ENCODE data around the gene TSPAN14. TPM values are rescaled to one million over a fixed set of nuclear protein-coding genes. Genes with fewer than 3 reads are reported as not detected.

Gene TSPAN14
- total RNA-seq, 1 donor from 2014 or later = 31.3 TPM

DNA sequence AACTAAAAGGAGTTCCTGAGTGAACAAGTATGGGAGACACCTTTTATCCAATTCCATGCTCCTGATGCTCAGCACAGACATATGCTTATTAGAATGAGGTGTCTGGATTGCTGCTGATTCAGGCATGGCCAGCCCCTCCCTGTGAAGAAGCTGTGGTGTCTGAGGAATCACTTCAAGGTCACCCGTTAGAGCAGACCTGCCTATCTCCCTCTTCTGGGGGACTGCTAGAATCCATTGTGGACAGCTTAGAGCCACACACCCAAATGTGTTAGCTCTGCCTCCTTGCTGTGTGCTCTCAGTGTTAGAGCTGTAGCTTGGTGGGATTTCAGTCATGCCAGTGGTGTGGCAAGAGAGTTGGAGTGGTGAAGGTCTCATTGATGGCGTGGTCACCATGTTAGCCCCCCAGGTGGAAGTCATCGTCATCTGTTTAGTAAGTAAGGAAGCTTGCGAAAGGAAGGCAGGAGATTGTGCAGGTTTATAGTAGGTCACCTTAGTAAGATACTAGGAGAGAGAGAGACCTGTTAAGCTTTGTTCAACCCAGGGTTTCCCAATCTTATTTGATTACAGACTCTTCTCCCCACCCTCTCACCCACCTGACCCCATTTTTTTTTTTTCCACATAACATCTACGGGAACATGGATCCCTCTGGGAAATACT lies 32.9 kb upstream of the TSPAN14 start:
- peak; percentile 55 for ATAC-seq
- DNase-seq (ENCODE audit: low spot score) = no peak

DNA sequence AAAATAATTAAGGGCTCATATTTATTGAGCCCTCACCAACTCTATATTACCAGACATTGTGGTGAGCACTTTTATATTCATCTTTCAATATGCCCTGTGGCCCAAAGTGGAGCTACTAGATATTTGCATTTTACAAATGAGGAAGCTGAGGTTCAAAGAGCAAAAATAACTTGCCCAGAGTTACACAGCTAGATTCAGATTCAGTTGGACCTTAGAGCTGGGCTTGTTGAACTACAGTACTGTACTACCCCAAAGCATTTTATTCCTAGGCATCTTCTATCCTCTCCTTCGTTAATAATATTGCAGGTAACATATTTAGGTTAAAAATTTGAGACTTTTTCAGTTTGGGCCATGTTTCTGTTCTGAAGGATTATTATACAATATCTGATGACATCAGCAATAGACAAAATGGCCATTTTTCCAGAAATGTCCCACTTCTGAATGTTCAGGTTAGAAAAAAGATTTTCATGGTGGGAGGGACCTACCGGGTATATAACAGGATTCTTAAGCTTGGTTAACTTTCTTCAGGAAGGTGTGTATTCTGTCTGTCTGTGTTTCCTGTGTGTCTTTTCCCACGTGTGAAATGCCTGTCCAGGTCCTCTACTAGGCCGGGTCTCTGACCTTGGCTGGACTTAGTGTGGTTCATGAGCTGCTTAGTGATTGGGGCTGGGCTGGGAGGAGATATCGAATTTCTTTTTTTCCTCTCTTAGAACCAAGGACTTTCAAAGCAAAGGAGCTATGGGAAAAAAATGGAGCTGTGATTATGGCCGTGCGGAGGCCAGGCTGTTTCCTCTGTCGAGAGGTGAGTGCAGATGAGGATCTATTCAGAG lies 32.2 kb upstream of the TSPAN14 start:
- ATAC-seq = peak; percentile 86
- DNase-seq (ENCODE audit: low spot score) = no peak

DNA sequence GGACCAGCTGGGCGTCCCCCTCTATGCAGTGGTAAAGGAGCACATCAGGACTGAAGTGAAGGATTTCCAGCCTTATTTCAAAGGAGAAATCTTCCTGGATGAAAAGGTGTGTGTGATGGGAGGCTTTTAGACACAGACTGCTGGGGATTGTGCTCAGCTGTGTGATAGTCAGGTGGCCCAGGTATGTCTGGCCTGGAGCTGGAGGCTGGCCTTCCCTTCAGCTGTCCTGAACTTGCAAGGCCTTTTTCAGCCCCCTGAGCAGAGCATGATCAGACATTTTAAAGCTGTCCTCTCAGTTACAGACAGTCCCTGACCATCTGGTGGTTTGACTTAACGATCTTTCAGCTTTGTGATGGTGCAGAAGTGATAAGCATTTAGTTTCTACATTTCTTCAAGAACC lies 28.2 kb upstream of the TSPAN14 start:
- DNase-seq (ENCODE audit: low spot score) = no peak
- ATAC-seq = no peak

DNA sequence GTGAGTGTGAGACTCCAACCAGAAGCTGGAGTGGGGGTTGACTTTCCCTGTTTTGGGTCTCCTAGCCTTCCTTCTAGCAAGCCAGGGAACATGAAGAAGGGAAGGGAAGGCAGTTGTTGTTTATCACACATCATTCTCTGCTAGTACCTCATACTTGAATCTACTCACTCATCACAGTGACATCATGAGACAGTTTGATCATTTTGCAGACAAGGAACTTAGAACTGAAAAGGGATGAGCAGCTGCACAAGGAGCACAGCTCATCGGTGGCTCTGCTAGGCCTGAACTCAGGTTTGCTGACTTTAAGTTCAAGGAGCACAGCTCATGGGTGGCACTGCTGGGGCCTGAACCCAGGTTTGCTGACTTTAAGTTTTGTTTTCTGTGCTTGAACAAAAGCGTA lies 26.6 kb upstream of the TSPAN14 start:
- no peak for DNase-seq (ENCODE audit: low spot score)

DNA sequence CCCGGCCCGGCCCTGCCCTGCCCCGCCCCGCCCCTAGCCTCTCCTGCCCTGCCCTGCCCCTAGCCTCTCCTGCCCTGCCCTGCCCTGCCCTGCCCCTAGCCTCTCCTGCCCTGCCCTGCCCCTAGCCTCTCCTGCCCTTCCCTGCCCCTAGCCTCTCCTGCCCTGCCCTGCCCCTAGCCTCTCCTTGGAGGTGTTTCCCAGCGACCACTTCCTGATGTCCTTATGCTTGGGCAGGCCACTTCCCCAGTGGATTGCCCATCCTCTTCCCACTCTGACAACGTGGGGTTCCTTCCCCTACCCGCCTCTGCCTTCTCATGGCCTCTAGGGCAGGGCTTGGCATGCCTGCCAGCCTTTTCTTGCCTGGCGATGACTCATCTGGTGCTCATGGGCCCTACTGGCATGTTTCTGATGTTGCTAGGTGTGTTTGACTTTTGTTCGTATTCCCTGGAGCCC lies 24.6 kb upstream of the TSPAN14 start:
- no peak for ATAC-seq
- DNase-seq (ENCODE audit: low spot score) = no peak

More for the DNA sequence above, 26.6 kb upstream of the TSPAN14 start:
- no peak for ATAC-seq

DNA sequence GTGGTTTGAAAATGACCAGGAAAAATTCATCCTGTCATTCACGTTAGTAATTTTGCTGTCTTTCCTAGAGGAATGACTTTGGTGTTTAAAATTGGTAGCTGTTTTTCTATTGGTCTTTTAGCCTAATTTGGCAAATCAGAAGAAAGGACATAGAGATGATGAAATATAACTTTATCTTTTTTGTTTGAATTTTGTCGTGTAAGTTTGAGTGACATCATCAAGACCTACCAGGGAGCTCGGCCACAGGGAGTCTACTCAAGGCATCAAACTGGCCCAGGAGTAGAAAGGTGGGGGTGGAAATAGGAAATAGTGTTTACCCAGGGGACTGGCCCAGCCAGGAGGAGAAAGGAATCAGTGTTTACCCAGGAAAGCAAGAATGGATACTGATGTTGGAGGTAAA lies 21.0 kb upstream of the TSPAN14 start:
- ATAC-seq = no peak
- DNase-seq (ENCODE audit: low spot score) = no peak

DNA sequence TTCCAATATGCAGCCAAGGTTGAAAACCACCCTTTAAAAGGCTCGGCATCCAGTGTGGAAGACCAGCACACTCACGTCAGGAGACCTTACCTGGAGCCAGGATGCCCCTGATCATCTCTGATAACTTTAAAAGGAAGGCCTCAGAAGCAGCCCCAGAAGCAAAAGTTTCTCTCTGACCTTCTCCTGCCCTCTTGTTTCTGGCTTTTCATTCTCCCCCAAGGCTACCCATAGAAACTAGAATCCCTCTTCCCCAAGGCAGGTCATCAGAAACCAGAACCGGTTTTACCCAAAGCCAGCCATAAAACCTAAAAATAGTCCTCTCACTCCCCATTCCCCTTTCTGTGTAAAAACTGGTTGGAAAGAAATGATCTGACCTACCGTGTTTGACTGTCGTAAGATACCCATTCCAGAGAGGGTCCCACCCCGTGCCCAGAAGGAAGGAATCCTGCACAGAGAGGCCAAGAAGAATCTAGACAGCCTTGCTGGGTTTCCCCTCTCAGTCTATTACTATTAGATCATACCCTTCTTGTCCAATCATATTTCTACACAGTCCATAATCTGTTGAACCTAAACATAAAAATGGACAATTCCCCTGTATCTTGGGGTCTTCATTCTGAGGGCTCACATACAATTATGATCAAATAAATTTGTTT lies 17.5 kb upstream of the TSPAN14 start:
- DNase-seq (ENCODE audit: low spot score) (no peak), ATAC-seq (no peak)

DNA sequence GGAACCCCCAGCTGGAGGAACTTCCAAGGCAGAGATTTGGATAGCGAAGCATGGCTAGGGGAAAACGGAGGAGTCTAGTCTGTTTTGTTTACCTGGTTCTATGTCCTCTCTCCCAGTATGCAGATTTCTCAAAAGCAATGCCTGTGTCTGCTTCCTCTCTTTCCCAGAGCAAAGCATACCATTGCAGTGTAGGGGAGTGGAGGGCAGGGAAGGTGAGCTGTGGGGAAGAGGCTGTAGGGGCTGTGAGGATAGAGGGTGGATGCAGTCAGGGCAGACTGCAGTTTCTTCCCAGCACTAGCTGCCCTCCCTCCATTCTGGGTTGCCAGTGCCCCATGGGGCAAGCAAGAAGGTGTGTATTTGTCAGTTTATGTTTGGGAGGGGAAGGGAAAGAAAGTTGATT lies 16.9 kb upstream of the TSPAN14 start:
- DNase-seq (ENCODE audit: low spot score) = no peak

DNA sequence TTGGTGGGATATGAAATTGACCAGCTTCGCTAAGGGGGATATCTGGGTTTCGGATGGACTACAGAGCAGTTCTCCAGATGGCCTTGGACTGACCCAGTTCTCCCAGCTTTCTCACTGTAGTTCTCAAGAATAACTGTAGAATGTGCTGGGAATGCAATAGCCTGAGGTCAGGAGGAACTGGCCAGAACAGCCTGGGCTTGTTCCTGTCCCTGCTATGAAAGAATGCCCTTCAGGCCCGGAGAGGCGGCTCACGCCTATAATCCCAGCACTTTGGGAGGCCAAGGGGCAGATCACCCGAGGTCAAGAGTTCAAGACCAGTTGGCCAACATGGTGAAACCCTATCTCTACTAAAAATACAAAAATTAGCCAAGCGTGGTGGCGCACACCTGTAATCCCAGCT lies 12.3 kb upstream of the TSPAN14 start:
- ATAC-seq (no peak), DNase-seq (ENCODE audit: low spot score) (no peak)

More for the DNA sequence above, 16.9 kb upstream of the TSPAN14 start:
- no peak for ATAC-seq

DNA sequence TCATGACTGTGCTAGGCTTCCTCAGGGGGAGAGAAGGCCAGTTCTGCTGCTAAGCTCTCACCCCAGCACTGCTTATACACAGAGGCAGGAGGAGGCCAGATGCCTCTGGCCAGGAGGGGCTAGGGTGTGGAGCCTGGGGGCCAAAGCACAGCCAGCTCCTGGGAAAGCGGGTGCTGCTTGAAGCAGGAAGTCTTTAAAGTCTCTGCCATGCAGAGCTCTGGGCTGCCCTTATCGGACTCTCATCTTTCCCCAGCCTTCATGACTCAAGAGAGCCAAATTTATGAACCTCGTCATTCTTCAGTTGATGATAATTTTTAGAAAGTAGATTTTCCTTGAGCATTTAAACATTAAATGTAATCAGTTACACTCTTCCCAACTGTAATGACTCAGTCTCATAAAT lies 11.2 kb upstream of the TSPAN14 start:
- no peak for ATAC-seq
- DNase-seq (ENCODE audit: low spot score) = no peak

DNA sequence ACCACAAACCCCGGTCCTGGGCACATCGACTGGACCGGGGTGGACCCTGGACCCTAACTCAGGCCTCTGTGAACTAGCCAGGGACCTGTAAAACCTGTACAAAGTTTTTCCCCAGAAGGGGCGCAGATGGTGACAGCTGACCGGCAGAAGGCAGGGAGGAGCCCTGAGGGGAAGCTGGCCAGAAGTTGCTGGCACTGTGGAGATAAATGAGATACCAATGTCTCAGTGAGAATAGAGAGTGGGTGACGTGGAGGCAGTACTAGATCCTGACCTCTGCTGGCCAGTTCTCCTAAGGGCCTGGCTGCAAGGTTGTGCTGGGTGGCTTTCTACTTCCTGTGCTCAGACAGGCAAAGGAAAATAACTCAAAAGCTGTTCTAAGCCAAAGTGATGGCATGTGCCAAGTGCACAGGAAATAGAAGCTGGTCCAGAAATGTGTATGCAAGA lies 10.6 kb upstream of the TSPAN14 start:
- ATAC-seq (peak; percentile 84), DNase-seq (ENCODE audit: low spot score) (no peak)

DNA sequence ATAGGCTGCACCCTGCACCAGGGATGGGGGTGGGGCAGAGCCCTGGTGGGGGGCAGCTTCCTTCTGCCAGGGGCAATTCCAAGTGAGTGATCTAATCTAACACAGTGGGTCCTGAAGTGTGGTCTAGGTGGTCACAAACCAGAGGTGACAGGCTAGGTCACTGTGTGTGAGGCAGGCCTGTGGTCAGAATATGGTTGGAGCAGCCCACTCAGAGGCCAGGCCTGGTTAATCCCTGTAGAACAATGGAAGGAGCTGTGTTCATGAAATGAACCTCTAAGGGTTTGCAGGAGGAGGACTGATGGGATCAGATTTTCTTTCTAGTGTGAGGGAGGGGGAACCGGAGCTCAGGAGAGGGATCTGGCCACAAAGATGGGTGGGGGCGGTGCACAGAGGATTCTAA lies 10.0 kb upstream of the TSPAN14 start:
- no peak for DNase-seq (ENCODE audit: low spot score)
- no peak for ATAC-seq

DNA sequence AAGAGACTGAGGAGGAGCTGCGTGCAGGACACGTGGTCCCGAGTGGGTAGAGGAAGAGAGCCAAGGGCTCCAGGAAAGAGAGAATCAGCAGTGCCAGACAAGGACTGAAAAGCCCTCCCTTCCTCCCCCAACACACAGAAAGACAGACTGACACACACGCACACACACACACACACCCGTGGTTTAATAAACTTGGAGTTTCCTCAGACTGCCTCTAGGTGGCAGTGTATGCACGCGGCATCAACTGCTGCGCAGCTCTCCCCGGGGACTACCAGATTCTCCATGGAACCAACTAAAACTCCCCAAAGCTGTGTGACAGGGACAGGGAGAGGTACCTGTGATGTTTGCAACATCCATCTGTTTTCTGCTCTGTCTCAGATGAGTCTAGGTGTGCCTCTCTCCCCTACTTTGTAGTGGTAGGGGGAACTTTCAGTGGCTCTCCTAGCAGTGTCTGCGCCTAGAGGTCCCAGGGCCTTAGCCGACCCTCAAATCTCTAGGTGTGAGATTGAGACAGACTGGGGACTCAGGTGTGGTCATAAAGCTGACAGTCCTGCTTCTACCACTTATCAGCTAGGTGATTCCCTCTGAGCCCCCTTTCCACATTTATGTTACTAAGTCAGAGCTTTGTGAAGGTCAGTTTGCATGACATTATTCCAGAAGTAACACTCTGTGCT lies 9.3 kb upstream of the TSPAN14 start:
- ATAC-seq (peak; percentile 95), DNase-seq (ENCODE audit: low spot score) (no peak)

DNA sequence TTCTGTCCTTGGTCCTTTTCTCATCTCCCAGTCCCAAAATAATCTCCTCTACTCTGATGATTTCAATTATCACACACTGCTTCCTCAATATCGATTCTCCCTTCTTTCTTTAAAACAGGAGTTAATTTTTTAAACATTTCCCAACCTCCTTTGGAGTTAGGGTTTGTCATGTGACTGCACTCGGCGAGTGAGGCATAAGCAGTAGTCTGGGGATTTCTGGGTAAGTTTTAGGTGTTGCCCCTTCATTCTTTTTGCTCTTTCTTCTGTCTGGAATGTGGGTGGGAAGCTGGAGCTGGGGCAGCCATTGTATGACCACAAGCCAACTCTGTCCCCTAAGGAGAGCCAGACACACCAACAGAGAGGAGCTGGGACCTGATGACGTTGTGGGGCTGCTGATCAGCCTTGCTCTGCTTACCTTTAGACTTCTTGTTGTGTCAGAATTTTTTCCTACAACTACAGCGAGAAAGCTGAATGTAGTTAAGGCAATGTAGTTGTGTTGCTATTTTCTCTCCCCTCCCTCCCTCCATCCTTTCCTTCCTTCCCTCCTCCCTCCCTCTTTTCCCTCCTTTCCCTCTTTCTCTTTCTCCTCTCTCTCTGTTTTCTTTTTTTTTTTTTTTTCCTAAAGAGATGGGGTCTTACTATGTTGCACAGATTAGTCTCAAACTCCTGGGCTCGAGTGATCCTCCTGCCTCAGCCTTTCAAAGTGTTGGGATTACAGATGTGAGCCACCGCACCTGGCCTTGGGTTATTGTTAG lies 6.5 kb upstream of the TSPAN14 start:
- DNase-seq (ENCODE audit: low spot score) (no peak), ATAC-seq (no peak)

DNA sequence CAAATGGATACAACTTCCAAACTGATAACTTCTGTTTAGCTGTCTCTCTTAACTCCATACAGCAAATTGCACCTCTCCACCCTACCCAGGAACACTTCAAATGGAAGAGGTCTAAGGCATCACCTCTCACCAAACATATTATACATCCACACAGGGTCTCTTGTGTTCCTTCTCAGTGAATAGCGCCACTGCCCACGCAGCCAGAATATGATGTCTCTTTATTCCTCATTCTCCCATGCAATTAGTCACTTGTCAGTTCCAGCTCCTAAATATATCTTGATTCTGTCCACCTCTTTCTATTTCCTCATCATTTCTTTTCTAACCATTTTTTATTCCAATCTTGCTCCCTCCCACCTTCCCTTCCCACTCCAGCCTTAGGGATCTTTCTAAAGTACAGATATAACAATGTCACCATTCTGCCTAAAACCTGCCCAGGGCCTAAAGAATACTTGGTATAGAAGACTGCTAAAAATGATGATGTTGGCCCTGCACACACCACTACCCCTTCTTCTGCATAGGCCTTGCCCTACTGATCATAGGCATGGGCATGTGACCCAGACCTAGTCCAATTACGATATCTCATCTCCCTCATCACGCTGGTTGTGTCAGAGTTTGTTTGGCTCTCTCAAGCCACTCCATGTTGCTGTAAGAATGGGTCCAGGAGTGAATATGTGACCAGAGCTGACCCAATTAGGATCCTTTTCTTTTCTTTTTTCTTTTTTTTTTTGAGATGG lies 5.7 kb upstream of the TSPAN14 start:
- ATAC-seq = no peak
- DNase-seq (ENCODE audit: low spot score) = no peak

DNA sequence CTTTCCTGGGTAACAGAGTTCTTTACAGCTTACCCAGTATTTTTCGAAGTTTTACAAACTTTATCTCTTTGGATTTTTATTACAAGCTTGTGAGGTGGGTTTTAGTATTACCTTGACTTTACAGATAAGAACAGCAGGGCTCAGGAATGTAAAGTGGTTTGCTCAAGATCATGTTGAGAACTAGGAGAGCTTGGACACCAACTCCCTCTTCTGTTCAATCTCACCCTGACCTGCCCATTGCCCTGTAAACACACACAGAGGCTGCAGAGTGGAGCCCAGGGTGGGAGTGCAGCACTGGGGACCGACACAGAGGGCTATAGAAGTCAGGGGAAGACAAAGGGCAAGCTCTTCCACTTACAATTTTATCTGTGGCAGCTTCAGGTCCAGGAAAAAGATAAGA lies 4.6 kb upstream of the TSPAN14 start:
- no peak for ATAC-seq

DNA sequence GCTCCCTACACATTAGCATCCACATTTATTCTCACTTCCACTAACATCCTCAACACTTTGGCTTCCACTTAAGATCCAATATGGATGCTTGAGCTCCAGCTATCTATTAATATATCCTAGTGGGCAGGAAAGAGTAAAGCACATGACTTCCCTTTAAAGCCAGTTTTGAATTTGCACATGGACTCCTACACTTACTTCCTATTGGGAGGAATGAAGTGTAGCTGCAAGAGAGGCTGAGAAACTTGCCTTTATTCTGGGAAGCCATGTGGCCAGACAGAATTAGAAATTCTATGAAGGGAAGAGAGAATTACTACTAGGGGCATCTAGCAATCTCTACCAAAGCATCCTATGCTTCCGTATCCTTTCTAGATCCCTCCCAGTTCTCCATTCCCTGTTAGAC lies 3.0 kb upstream of the TSPAN14 start:
- no peak for DNase-seq (ENCODE audit: low spot score)
- ATAC-seq = no peak

More for the DNA sequence above, 4.6 kb upstream of the TSPAN14 start:
- no peak for DNase-seq (ENCODE audit: low spot score)

DNA sequence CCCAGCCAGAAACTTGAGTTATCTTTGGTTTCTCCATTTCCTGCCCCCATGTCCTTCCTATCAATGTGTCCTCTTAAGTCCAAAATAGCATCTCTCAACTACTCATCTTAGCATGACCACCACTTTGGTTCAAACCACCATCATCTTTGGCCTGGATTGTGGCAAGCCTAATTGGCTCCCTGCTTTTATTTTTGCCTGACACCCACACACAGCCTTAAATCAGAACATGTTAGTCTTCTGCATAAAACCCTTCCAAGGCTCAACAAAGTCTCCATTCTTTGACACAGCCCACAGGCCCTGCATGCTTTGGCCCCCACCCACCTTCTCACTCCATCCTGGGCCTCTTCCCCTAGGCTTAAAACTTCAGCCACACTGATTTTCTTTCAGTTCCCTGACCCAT lies 2.0 kb upstream of the TSPAN14 start:
- ATAC-seq (no peak), DNase-seq (ENCODE audit: low spot score) (no peak)

DNA sequence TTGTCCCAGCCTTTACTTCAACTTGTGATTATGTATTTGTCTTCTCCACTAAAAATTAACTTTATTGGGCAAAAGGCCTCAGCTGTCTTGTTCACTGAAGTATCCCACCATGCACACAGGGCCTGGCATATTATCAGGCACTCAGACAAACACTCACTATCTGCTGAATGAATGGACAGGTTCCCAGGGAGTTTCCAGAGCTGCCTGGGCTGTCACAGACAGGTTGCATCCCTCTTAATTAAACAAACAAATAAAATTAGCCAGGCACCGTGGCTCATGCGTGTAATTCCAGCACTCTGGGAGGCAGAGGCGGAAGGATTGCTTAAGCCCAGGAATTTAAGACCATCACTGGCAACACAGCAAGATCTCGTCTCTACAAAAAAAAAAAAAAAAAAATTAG lies 1.5 kb upstream of the TSPAN14 start:
- ATAC-seq (no peak), DNase-seq (ENCODE audit: low spot score) (no peak)

Data from left lobe of liver (tissue), 2 donors.